Keratinocyte (primary cell): ENCODE measurements around the gene NEURL3. TPM values are rescaled to one million over a fixed set of nuclear protein-coding genes. Genes with fewer than 3 reads are reported as not detected.

Experiments
- DNase-seq: peaks from one replicate; pipeline ENCODE4 v3.0.0-alpha.2; 2011; ENCODE audit warnings: low read depth, missing footprints, low spot score
- FAIRE-seq: peaks from 2 replicates; lab custom pipeline; 2011; peaks lifted over from hg19 to GRCh38; lab: Jason Lieb, UNC
- H2AFZ ChIP-seq: 2 replicates; pipeline ENCODE4 v1.6.0; 2012; ENCODE audit warnings: low read length, control low read depth, inconsistent platforms; ENCODE audit not compliant: control insufficient read depth
- H3K27ac ChIP-seq: 2 replicates; pipeline ENCODE4 v1.5.1; 2011; ENCODE audit warnings: low read length; ENCODE audit not compliant: control insufficient read depth, insufficient read depth
- H3K27me3 ChIP-seq: 3 replicates; pipeline ENCODE4 v1.6.0; 2011; ENCODE audit warnings: low read length; ENCODE audit not compliant: control insufficient read depth, insufficient read depth; ENCODE audit errors: extremely low read depth
- H3K36me3 ChIP-seq, 2 experiments: 2 replicates in 1 of 2; 3 replicates in 1 of 2; pipeline ENCODE4 v1.5.1; 2011; ENCODE audit warnings: low read length in 2 of 2, mild to moderate bottlenecking in 1 of 2; ENCODE audit not compliant: control insufficient read depth in 2 of 2, insufficient read depth in 2 of 2; ENCODE audit errors: extremely low read depth in 1 of 2
- H3K4me1 ChIP-seq: 3 replicates; pipeline ENCODE4 v1.5.1; 2011; ENCODE audit warnings: low read length; ENCODE audit not compliant: control insufficient read depth, insufficient read depth; ENCODE audit errors: extremely low read depth
- H3K4me2 ChIP-seq: 3 replicates; pipeline ENCODE4 v1.6.0; 2011; ENCODE audit warnings: low read depth, low read length; ENCODE audit not compliant: control insufficient read depth, insufficient read depth; ENCODE audit errors: extremely low read depth
- H3K4me3 ChIP-seq, 3 experiments: fragments of 200-600 bp in 1 of 3; sonication (generic) in 1 of 3; 2 replicates in 2 of 3; 3 replicates in 1 of 3; pipeline ENCODE4 v1.5.1; 2011 to 2016; ENCODE audit warnings: low read length in 3 of 3, mild to moderate bottlenecking in 3 of 3, control low read depth in 2 of 3, inconsistent platforms in 1 of 3, low read depth in 1 of 3, mixed read lengths in 1 of 3, mixed run types in 1 of 3, moderate library complexity in 1 of 3; ENCODE audit not compliant: control insufficient read depth in 2 of 3, insufficient read depth in 2 of 3; ENCODE audit errors: extremely low read depth in 1 of 3
- H3K79me2 ChIP-seq: 2 replicates; pipeline ENCODE4 v1.6.0; 2012; ENCODE audit warnings: low read length; ENCODE audit not compliant: control insufficient read depth, insufficient read depth
- H3K9ac ChIP-seq: 3 replicates; pipeline ENCODE4 v1.6.0; 2011; ENCODE audit warnings: low read length; ENCODE audit not compliant: control insufficient read depth, insufficient read depth; ENCODE audit errors: extremely low read depth
- H3K9me1 ChIP-seq: 3 replicates; pipeline ENCODE4 v1.6.0; 2011; ENCODE audit warnings: low read length; ENCODE audit not compliant: control insufficient read depth, insufficient read depth; ENCODE audit errors: extremely low read depth
- H3K9me3 ChIP-seq: 2 replicates; pipeline ENCODE4 v1.5.1; 2012; ENCODE audit warnings: low read depth, low read length; ENCODE audit not compliant: control insufficient read depth
- H4K20me1 ChIP-seq: 3 replicates; pipeline ENCODE4 v1.6.0; 2011; ENCODE audit warnings: low read length; ENCODE audit not compliant: control insufficient read depth, insufficient read depth; ENCODE audit errors: extremely low read depth
- CTCF ChIP-seq, 3 experiments: IDR thresholded peaks in 1 of 3; conservative IDR thresholded peaks in 1 of 3; optimal IDR thresholded peaks in 1 of 3; 2 replicates in 2 of 3; 3 replicates in 1 of 3; pipeline versions ENCODE3 to v1.5.1; 2011; ENCODE audit warnings: low read length in 3 of 3, mild to moderate bottlenecking in 3 of 3, moderate library complexity in 2 of 3, control low read depth in 1 of 3, inconsistent platforms in 1 of 3; ENCODE audit not compliant: insufficient read depth in 2 of 3; ENCODE audit errors: extremely low read depth in 1 of 3
- EZH2 ChIP-seq: IDR thresholded peaks from one replicate; pipeline ENCODE4 v1.6.1; 2012; ENCODE audit warnings: inconsistent platforms, mild to moderate bottlenecking, low read length, moderate library complexity
- dilution Hi-C: fragments of 300-500 bp; cut with MboI; formaldehyde crosslinking; loops from one replicate; pipeline ENCODE4 v1.7.0; 2020; ENCODE audit warnings: low sequenced_read_pairs; ENCODE audit not compliant: extremely low pct_ligation_motif_present
- polyA plus RNA-seq, 5 experiments: library from polyadenylated mRNA; depleted of rRNA in 3 of 5; stranded (reverse) in 3 of 5; stranded (forward) in 1 of 5; unstranded in 1 of 5; fragments of >200 nt; gene quantifications; 1 replicate in 1 of 5; 2 replicates in 3 of 5; 3 replicates in 1 of 5; pipeline versions ENCODE4 v1.2.1 to v1.2.3, GENCODE V29; 2011 to 2012; ENCODE audit warnings: missing spikeins in 2 of 5, low read depth in 1 of 5, low replicate concordance in 1 of 5

The NEURL3 gene
- polyA plus RNA-seq, 1 donor (not counting 4 experiments of a cell fraction or from before 2014, with no cell fraction given): not detected

DNA sequence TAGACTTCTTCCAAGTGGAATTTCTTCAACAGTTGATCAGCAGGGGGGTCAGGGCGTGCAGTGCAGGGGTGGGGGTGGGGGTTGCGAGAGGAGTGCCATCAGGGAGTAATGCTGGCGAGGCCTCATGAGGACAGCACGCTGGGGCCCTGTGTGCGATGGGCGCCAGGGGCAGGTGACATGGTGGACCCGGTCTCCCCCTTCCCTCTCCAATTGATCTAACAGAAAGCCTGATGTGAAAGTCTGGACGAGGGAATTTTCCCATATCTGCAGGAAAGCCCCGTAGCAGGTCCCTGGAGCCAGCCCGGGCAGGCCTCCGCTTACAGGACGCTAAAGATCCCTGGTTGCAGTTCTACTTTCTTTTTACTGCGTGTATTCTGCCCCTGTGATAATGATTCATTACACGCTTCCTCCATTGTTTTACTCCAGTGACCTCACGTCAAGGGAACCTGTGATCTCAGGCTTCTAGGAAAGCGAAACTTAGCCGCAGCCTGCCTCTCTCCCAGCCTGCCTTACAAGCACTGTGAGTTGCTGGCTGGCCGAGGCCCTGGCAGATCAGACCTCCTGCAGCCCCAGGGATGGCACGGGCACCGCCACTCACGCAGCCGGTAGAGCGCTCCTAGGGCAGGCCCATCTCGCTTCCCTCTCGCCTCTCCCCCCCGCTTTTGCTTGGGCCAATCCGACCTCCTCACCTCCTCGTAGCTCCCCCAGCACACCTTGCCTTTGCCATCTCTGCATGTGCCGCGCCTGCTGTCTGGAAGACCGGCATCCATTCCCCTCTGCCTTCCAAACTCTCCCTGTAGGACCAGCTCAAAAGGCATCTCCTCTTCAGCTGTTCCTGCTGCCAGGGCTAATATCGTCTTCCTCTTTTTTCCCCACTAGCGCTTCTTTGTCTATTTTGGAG lies 19.2 kb downstream of the NEURL3 start:
- DNase-seq: no peak
- Histone ChIP-seq H3K9me1 (no peaks in the 10 kb centered on the region), H3K79me2 (no peaks in the 10 kb centered on the region), H3K4me3 (peak overlapping the region; percentile 23 to 71 (median 64)), H2AFZ (peak overlapping the region; percentile 97), H3K9ac (peak overlapping the region; percentile 85), H3K27me3 (no peaks in the 10 kb centered on the region), H3K4me1 (peaks cover 9% of the 10 kb centered on the region), H4K20me1 (no peaks in the 10 kb centered on the region), H3K27ac (peak overlapping the region; percentile 83), H3K4me2 (peak overlapping the region; percentile 77), H3K36me3 (no peaks in the 10 kb centered on the region), H3K9me3 (no peaks in the 10 kb centered on the region)
- dilution Hi-C loops: no loop called here
- TF ChIP-seq EZH2: no peak
- no peak for TF ChIP-seq CTCF (optimal IDR thresholded peaks at IDR 0.05 in 1 of 3, IDR thresholded peaks at IDR 0.05 in 1 of 3, conservative IDR thresholded peaks at IDR 0.05 in 1 of 3; ENCODE audit: extremely low read depth in 1 of 3, insufficient read depth in 2 of 3, low read length in 3 of 3)
- FAIRE-seq: peak; percentile 82

- H3K27ac ChIP-seq: peak overlapping the region; percentile 83
- H3K4me3 ChIP-seq: no peak overlapping the region
- dilution Hi-C loops: no loop called here
- FAIRE-seq (no peak), DNase-seq (no peak)
- H3K9me3 ChIP-seq: no peaks in the 10 kb centered on the region
- peaks cover 9% of the 10 kb centered on the region for H3K4me1 ChIP-seq
- H3K9me1 ChIP-seq: no peaks in the 10 kb centered on the region
- H3K9ac ChIP-seq: peak overlapping the region; percentile 85
- no peaks in the 10 kb centered on the region for H3K79me2 ChIP-seq
- no peaks in the 10 kb centered on the region for H3K27me3 ChIP-seq
- H3K36me3 ChIP-seq: no peaks in the 10 kb centered on the region
- H3K4me2 ChIP-seq: no peak overlapping the region
- peak overlapping the region; percentile 97 for H2AFZ ChIP-seq
- no peaks in the 10 kb centered on the region for H4K20me1 ChIP-seq
- TF ChIP-seq EZH2: no peak
- TF ChIP-seq CTCF (optimal IDR thresholded peaks at IDR 0.05 in 1 of 3, IDR thresholded peaks at IDR 0.05 in 1 of 3, conservative IDR thresholded peaks at IDR 0.05 in 1 of 3; ENCODE audit: extremely low read depth in 1 of 3, insufficient read depth in 2 of 3, low read length in 3 of 3): no peak
Observed at GRCh38 chr2:96485350-96485749, 19.8 kb downstream of the NEURL3 start.
